C1 segment of cervical spinal cord (tissue), 14 donors: ENCODE results near the gene STK11IP.
A peak's percentile ranks its signal among the peaks of the same experiment; 100 is the strongest.

ENCODE experiments used
- DNase-seq, 14 donors: peaks; one replicate each; lab custom pipeline; 2025; lab: John Stamatoyannopoulos, UW

STK11IP gene, protein sequence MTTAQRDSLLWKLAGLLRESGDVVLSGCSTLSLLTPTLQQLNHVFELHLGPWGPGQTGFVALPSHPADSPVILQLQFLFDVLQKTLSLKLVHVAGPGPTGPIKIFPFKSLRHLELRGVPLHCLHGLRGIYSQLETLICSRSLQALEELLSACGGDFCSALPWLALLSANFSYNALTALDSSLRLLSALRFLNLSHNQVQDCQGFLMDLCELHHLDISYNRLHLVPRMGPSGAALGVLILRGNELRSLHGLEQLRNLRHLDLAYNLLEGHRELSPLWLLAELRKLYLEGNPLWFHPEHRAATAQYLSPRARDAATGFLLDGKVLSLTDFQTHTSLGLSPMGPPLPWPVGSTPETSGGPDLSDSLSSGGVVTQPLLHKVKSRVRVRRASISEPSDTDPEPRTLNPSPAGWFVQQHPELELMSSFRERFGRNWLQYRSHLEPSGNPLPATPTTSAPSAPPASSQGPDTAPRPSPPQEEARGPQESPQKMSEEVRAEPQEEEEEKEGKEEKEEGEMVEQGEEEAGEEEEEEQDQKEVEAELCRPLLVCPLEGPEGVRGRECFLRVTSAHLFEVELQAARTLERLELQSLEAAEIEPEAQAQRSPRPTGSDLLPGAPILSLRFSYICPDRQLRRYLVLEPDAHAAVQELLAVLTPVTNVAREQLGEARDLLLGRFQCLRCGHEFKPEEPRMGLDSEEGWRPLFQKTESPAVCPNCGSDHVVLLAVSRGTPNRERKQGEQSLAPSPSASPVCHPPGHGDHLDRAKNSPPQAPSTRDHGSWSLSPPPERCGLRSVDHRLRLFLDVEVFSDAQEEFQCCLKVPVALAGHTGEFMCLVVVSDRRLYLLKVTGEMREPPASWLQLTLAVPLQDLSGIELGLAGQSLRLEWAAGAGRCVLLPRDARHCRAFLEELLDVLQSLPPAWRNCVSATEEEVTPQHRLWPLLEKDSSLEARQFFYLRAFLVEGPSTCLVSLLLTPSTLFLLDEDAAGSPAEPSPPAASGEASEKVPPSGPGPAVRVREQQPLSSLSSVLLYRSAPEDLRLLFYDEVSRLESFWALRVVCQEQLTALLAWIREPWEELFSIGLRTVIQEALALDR

DNA sequence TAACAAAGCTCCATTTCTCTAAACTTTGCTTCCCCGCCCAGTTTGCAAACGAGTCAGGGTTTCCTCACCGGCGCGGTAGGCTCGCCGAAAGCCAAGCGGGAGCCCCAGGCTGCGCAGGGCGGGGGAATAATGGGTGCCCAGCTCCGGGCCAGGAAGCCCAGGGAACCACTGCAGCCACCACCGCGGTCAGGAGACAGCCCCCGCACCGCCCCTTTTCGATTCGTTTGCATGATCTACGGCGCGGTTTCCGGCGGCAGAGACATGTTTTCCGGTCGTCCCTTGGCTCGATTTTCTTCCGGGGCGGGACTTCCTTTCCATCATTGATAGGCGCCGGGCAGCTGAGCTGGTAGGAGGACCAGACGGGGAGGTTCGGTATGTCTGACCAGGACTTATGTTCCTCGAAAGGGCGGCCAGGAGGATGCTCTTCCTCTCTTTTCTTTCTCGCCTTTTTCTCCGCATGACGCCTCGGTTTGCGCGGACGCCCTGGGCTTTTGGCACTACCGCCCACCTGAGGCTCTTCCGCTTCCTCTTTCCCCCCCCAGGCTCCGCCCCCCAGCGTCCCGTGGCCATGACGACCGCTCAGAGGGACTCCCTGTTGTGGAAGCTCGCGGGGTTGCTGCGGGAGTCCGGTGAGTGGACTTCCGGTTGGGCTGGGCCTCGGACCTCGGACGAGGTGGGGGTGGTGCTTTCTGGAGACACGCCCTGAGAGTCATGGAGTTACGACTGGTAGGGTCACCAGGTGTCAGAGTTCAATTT, at the start of gene STK11IP:
STK11IP (plus strand) TSS at position 306 of the 756 bp plus-strand sequence; CDS start at position 569, 263 bp downstream.
- peak; percentile 73 to 99 (median 97) for DNase-seq

DNA sequence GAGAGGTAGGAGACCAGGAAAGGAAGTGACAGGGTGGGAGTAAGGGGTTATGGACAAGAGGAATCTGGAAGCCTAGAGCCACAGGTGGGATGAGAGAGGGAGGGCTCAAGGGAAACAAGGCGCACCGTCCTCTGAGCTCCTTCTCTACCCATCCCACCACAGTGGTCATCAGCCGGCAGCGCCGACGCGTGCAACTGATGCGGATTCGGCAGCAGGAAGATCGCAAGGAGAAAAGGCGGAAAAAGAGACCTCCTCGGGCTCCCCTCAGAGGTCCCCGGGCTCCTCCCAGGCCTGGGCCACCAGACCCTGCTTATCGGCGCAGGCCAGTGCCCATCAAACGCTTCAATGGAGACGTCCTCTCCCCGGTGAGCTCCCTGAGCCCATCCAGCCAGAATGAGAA, 48.7 kb upstream of the STK11IP start:
- DNase-seq = no peak

DNA sequence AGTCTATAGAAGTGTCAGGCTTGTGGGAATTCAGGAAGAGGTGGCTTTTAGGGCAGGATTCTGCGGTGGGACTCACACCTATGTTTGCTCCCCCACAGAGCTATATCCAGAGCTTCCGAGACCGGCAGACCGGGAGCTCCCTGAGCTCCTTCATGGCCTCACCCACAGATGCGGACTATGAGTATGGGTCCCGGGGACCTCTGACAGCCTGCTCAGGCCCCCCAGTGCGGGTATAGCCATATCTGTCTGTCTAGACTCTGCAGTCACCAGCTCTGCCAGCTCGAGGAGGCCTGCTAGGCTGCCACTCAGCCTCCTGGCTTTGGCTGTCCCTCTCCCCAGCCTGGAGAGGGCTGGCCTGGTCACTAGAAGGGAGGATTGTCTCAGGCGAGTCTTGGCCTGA, 48.0 kb upstream of the STK11IP start:
- no peak for DNase-seq

- DNase-seq = peak in 2 of 14 donors; percentile 24 to 31
Measured at GRCh38 chr2:219551441-219552381, 45.9 kb upstream of the STK11IP start.

GRCh38 chr2:219552382-219553167, 45.1 kb upstream of the STK11IP start:
- peak; percentile 13 to 92 (median 80) for DNase-seq

DNA sequence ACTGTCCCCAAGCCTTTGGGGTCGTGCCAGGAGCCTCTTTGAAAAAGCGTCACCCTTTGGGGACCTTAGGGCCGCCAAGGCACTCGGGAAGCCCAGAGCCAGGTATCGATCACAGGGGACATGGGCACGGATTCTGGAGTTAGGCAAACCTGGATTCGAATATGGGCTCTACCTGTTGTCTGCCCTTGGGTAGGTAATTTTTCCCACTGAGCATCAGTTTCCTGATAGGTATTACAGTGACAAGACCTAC, 44.6 kb upstream of the STK11IP start:
- no peak for DNase-seq

DNA sequence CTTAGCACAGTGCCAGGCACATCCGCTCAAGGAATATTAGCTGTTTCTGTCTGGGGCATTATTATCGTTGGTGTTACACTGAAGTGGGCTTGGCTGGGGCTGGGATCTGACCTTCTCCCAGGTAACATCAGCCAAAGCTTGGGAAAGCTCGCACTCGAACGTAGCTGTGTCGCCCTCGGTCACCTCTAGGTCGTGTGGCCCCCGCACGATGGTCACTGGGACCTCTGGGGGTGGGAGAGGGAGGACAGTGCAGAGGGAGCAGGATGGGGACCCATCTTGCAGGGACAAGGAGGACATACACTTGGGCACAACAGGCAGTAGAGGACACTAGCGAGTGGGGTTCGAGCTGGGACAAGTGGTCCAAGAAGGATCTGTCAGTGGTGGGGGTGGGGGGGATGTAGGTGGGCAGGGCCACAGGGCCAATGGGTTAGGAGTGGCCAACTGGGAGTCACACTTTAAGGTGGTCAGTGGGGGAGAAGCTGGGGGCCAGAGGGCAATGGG, 44.1 kb upstream of the STK11IP start:
- DNase-seq = no peak

DNA sequence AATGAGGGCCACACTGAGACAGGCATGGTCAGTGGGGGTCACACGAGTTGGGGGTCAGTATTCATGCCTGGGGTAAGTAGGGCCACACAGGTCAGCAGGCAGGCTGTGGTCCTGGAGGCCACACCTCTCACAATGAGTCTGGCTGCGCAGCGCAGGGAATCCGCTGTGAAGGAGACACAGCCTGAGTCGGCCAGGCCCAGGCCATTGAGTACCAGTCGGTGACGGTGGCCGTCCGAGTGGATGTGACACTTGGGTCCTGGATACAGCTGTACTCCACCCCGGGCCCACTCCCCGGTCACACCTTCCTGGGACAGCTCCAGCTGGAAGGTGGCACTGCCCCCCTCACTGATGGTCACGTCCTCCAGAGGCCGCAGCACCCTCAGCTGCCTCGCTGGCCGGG, 43.3 kb upstream of the STK11IP start:
- no peak for DNase-seq

GRCh38 chr2:219555956-219556355, 41.7 kb upstream of the STK11IP start:
- no peak for DNase-seq

- no peak for DNase-seq
Measured at GRCh38 chr2:219556413-219556812, 41.2 kb upstream of the STK11IP start.

- DNase-seq = no peak
Measured at GRCh38 chr2:219557320-219557719, 40.3 kb upstream of the STK11IP start.

DNA sequence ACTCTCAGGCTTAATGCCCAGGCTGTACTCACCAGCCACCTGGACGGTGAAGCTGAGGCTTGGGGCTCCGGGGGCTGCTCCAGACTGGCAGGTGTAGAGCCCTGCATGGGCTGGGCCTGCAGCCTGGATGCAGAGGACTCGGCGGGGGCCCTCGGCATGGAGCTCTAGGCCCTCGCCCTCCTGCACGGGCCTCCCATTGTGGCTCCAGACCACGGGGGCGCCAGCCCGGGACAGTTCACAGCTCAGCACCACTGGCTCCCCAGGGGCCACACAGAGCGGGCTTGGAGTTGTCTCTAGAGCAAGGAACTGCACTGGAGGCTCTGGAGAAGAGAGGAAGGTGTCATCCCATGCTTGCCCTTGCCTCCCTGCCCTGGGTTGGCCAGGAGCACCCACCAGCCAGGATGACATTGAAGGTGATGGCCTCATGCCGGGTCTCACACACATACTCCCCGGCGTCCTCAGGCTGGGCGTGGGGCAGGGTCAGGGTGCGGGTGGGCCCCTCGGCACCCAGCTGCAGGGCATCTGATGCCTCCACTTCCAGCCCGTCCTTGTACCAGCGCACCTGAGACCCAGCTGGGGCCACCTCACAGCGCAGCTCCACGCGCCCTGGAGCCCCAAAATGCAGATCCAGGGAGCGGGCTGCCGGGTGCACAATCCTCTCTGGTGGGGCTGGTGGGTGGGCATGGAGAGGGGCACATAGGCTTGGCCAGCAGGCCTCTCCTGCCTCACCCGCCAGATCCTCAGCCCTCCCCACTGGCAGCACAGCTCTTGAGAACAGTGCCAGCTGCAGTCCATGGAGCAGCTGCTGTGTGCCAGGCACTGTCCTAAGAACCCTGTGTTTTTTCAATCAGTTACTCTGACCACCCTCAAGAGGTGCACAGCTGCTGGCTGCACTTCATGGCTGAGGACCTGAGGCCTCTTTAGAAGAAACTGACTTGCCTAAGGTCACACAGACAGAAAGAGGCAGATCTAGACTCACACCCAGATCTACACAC, 39.6 kb upstream of the STK11IP start:
- no peak for DNase-seq

- DNase-seq = no peak
Measured at GRCh38 chr2:219559156-219559915, 38.3 kb upstream of the STK11IP start.

- DNase-seq = no peak
Measured at GRCh38 chr2:219560037-219560892, 37.4 kb upstream of the STK11IP start.

GRCh38 chr2:219560893-219561178, 36.8 kb upstream of the STK11IP start:
- no peak for DNase-seq

- DNase-seq = no peak
Measured at GRCh38 chr2:219561179-219562048, 36.2 kb upstream of the STK11IP start.
